ENCODE data around the gene DLX3.

The DLX3 gene

GRCh38 chr17:49969134-49969759, 25.8 kb downstream of the DLX3 start, which contains the start of gene DLX4:
DLX4 (plus strand) TSS chr17:49969190; CDS start chr17:49969469, 279 bp downstream.
- H3K9me3 ChIP-seq (ENCODE audit: severe bottlenecking), result no peaks in the 10 kb centered on the region
- no peaks in the 10 kb centered on the region for H3K36me3 ChIP-seq (ENCODE audit: low read depth)
- peaks cover 79% of the 10 kb centered on the region for H3K27me3 ChIP-seq (ENCODE audit: insufficient read depth, poor library complexity, severe bottlenecking)
- TF ChIP-seq CTCF (IDR thresholded peaks at IDR 0.05; ENCODE audit: poor library complexity, severe bottlenecking), result no peak
- peak within 1 kb of the TSS; percentile 36 for H3K4me3 ChIP-seq (ENCODE audit: severe bottlenecking)
- H3K27ac ChIP-seq (ENCODE audit: poor library complexity, severe bottlenecking), result no peak within 1 kb of the TSS
- DNase-seq (ENCODE audit: low spot score) (no peak), ATAC-seq (ENCODE audit: low read depth) (no peak)
- no peaks in the 10 kb centered on the region for H3K4me1 ChIP-seq (ENCODE audit: insufficient read depth, poor library complexity, severe bottlenecking)

- DNase-seq (ENCODE audit: low spot score), result peak; percentile 78
- peak; percentile 69 for ATAC-seq (ENCODE audit: low read depth)
- peak; percentile 18 for TF ChIP-seq CTCF (IDR thresholded peaks at IDR 0.05; ENCODE audit: poor library complexity, severe bottlenecking)
- Histone ChIP-seq H3K27me3 (ENCODE audit: insufficient read depth, poor library complexity, severe bottlenecking) (peaks cover 82% of the 10 kb centered on the region), H3K4me3 (ENCODE audit: severe bottlenecking) (peak overlapping the region; percentile 36), H3K27ac (ENCODE audit: poor library complexity, severe bottlenecking) (no peak overlapping the region), H3K4me1 (ENCODE audit: insufficient read depth, poor library complexity, severe bottlenecking) (no peaks in the 10 kb centered on the region), H3K36me3 (ENCODE audit: low read depth) (no peaks in the 10 kb centered on the region), H3K9me3 (ENCODE audit: severe bottlenecking) (no peaks in the 10 kb centered on the region)
Observed at GRCh38 chr17:49968405-49969133, 26.5 kb downstream of the DLX3 start.

- ATAC-seq (ENCODE audit: low read depth) (no peak), DNase-seq (ENCODE audit: low spot score) (no peak)
- no peaks in the 10 kb centered on the region for H3K9me3 ChIP-seq (ENCODE audit: severe bottlenecking)
- no peaks in the 10 kb centered on the region for H3K36me3 ChIP-seq (ENCODE audit: low read depth)
- TF ChIP-seq CTCF (IDR thresholded peaks at IDR 0.05; ENCODE audit: poor library complexity, severe bottlenecking), result no peak
- peaks cover 87% of the 10 kb centered on the region for H3K27me3 ChIP-seq (ENCODE audit: insufficient read depth, poor library complexity, severe bottlenecking)
- H3K27ac ChIP-seq (ENCODE audit: poor library complexity, severe bottlenecking), result no peak overlapping the region
- no peaks in the 10 kb centered on the region for H3K4me1 ChIP-seq (ENCODE audit: insufficient read depth, poor library complexity, severe bottlenecking)
- peak overlapping the region; percentile 36 for H3K4me3 ChIP-seq (ENCODE audit: severe bottlenecking)
Observed at GRCh38 chr17:49967621-49968404, 27.2 kb downstream of the DLX3 start.

GRCh38 chr17:49967205-49967604, 27.8 kb downstream of the DLX3 start:
- Histone ChIP-seq H3K27me3 (ENCODE audit: insufficient read depth, poor library complexity, severe bottlenecking) (peaks cover 81% of the 10 kb centered on the region), H3K27ac (ENCODE audit: poor library complexity, severe bottlenecking) (no peak overlapping the region), H3K36me3 (ENCODE audit: low read depth) (no peaks in the 10 kb centered on the region), H3K4me1 (ENCODE audit: insufficient read depth, poor library complexity, severe bottlenecking) (no peaks in the 10 kb centered on the region), H3K9me3 (ENCODE audit: severe bottlenecking) (no peaks in the 10 kb centered on the region), H3K4me3 (ENCODE audit: severe bottlenecking) (no peak overlapping the region)
- no peak for TF ChIP-seq CTCF (IDR thresholded peaks at IDR 0.05; ENCODE audit: poor library complexity, severe bottlenecking)
- no peak for DNase-seq (ENCODE audit: low spot score)
- ATAC-seq (ENCODE audit: low read depth), result no peak

Measured in RWPE2 (cell line).